NT2/D1 (cell line): ENCODE measurements around the gene SND1.

Source experiments
- DNase-seq: peaks from one replicate; pipeline ENCODE4 v3.0.0-alpha.2; 2011; ENCODE audit warnings: low read depth, low spot score
- H3K27me3 ChIP-seq: 2 replicates; pipeline ENCODE4 v1.6.0; 2011; ENCODE audit warnings: mild to moderate bottlenecking; ENCODE audit not compliant: insufficient read length, insufficient read depth
- H3K36me3 ChIP-seq: 2 replicates; pipeline ENCODE4 v1.6.1; 2011; ENCODE audit warnings: mild to moderate bottlenecking, low read length, mixed read lengths; ENCODE audit not compliant: insufficient read depth, insufficient read length
- H3K4me1 ChIP-seq: 2 replicates; pipeline ENCODE4 v1.5.1; 2011; ENCODE audit not compliant: insufficient read depth, insufficient read length
- H3K4me3 ChIP-seq: 2 replicates; pipeline ENCODE4 v1.5.1; 2011; ENCODE audit warnings: low read depth; ENCODE audit not compliant: insufficient read length
- H3K9ac ChIP-seq: 2 replicates; pipeline ENCODE4 v1.6.0; 2011; ENCODE audit warnings: low read depth; ENCODE audit not compliant: insufficient read length
- H3K9me3 ChIP-seq: 2 replicates; pipeline ENCODE4 v1.5.1; 2011; ENCODE audit warnings: mild to moderate bottlenecking, low read length; ENCODE audit not compliant: insufficient read depth
- SUZ12 ChIP-seq: IDR thresholded peaks from 2 replicates; pipeline ENCODE4 v1.6.1; 2011; ENCODE audit not compliant: insufficient read length, insufficient read depth; ENCODE audit errors: extremely low read depth
- YY1 ChIP-seq: IDR thresholded peaks from 2 replicates; pipeline ENCODE4 v1.6.1; 2011; ENCODE audit not compliant: insufficient read length, insufficient read depth
- ZNF274 ChIP-seq: IDR thresholded peaks from 2 replicates; pipeline ENCODE4 v1.6.1; 2011; ENCODE audit warnings: mild to moderate bottlenecking, low read depth, low read length

SND1 gene

GRCh38 chr7:127733986-127734385 is 82.0 kb downstream of the SND1 start:
- H3K27me3 ChIP-seq: no peaks in the 10 kb centered on the region
- no peak overlapping the region for H3K9ac ChIP-seq
- no peaks in the 10 kb centered on the region for H3K9me3 ChIP-seq
- TF ChIP-seq SUZ12 (no peak), YY1 (no peak), ZNF274 (no peak)
- H3K4me1 ChIP-seq: peaks cover 2% of the 10 kb centered on the region
- peaks cover 65% of the 10 kb centered on the region for H3K36me3 ChIP-seq
- no peak overlapping the region for H3K4me3 ChIP-seq
- DNase-seq: no peak

GRCh38 chr7:127736511-127736910 is 84.5 kb downstream of the SND1 start:
- Histone ChIP-seq H3K9me3 (no peaks in the 10 kb centered on the region), H3K36me3 (peaks cover 61% of the 10 kb centered on the region), H3K4me3 (no peak overlapping the region), H3K27me3 (no peaks in the 10 kb centered on the region), H3K4me1 (no peaks in the 10 kb centered on the region), H3K9ac (no peak overlapping the region)
- DNase-seq: no peak
- no peak for TF ChIP-seq SUZ12
- TF ChIP-seq YY1: no peak
- TF ChIP-seq ZNF274: no peak

GRCh38 chr7:127738859-127739258 is 86.9 kb downstream of the SND1 start:
- no peak for TF ChIP-seq YY1
- no peak for TF ChIP-seq ZNF274
- no peak for TF ChIP-seq SUZ12
- peaks cover 42% of the 10 kb centered on the region for H3K36me3 ChIP-seq
- DNase-seq: no peak

GRCh38 chr7:127741764-127742375 is 89.9 kb downstream of the SND1 start:
- TF ChIP-seq SUZ12: no peak
- no peak for TF ChIP-seq ZNF274
- TF ChIP-seq YY1: no peak
- Histone ChIP-seq H3K9me3 (no peaks in the 10 kb centered on the region), H3K4me3 (no peak overlapping the region), H3K9ac (no peak overlapping the region), H3K27me3 (no peaks in the 10 kb centered on the region), H3K4me1 (no peaks in the 10 kb centered on the region), H3K36me3 (peaks cover 25% of the 10 kb centered on the region)
- DNase-seq: no peak

More at GRCh38 chr7:127738859-127739258, 86.9 kb downstream of the SND1 start:
- no peak overlapping the region for H3K9ac ChIP-seq
- H3K27me3 ChIP-seq: no peaks in the 10 kb centered on the region
- H3K4me1 ChIP-seq: no peaks in the 10 kb centered on the region
- H3K4me3 ChIP-seq: no peak overlapping the region
- H3K9me3 ChIP-seq: no peaks in the 10 kb centered on the region

- no peak overlapping the region for H3K4me3 ChIP-seq
- H3K9me3 ChIP-seq: no peaks in the 10 kb centered on the region
- no peaks in the 10 kb centered on the region for H3K4me1 ChIP-seq
- no peak for TF ChIP-seq YY1
- no peak for TF ChIP-seq SUZ12
- no peak for TF ChIP-seq ZNF274
- H3K27me3 ChIP-seq: no peaks in the 10 kb centered on the region
- H3K36me3 ChIP-seq: peaks cover 3% of the 10 kb centered on the region
- no peak for DNase-seq
- H3K9ac ChIP-seq: no peak overlapping the region
Measured at GRCh38 chr7:127745445-127745844, 93.5 kb downstream of the SND1 start.

- H3K27me3 ChIP-seq: no peaks in the 10 kb centered on the region
- TF ChIP-seq SUZ12 (no peak), YY1 (no peak), ZNF274 (no peak)
- H3K9me3 ChIP-seq: no peaks in the 10 kb centered on the region
- H3K4me3 ChIP-seq: no peak overlapping the region
- H3K36me3 ChIP-seq: peaks cover 7% of the 10 kb centered on the region
- H3K4me1 ChIP-seq: no peaks in the 10 kb centered on the region
- H3K9ac ChIP-seq: no peak overlapping the region
- DNase-seq: no peak
Measured at GRCh38 chr7:127751062-127751461, 99.1 kb downstream of the SND1 start.

- no peaks in the 10 kb centered on the region for H3K4me1 ChIP-seq
- TF ChIP-seq YY1: no peak
- TF ChIP-seq SUZ12: no peak
- TF ChIP-seq ZNF274: no peak
- no peak for DNase-seq
- no peak overlapping the region for H3K9ac ChIP-seq
- H3K4me3 ChIP-seq: no peak overlapping the region
- H3K9me3 ChIP-seq: no peaks in the 10 kb centered on the region
- peaks cover 7% of the 10 kb centered on the region for H3K36me3 ChIP-seq
- no peaks in the 10 kb centered on the region for H3K27me3 ChIP-seq
Measured at GRCh38 chr7:127751490-127752448, 99.8 kb downstream of the SND1 start.
